Hepatocyte (in vitro differentiated cells): ENCODE results near the gene ZNF804B.

Source experiments
- EZH2phosphoT487 ChIP-seq: fragments of 200-600 bp; sonication (generic); IDR thresholded peaks from one replicate; pipeline ENCODE4 v1.6.1; 2018; ENCODE audit warnings: antibody characterized with exemption, mild to moderate bottlenecking, low read depth, moderate library complexity; ENCODE audit not compliant: unreplicated experiment, severe bottlenecking
- TF ChIP-seq, protein P1 (sequence below): fragments of 200-600 bp; sonication (generic); IDR thresholded peaks from 2 replicates; pipeline ENCODE4 v1.5.1; 2016; ENCODE audit warnings: antibody characterized with exemption, mild to moderate bottlenecking; ENCODE audit not compliant: poor library complexity

DNA sequence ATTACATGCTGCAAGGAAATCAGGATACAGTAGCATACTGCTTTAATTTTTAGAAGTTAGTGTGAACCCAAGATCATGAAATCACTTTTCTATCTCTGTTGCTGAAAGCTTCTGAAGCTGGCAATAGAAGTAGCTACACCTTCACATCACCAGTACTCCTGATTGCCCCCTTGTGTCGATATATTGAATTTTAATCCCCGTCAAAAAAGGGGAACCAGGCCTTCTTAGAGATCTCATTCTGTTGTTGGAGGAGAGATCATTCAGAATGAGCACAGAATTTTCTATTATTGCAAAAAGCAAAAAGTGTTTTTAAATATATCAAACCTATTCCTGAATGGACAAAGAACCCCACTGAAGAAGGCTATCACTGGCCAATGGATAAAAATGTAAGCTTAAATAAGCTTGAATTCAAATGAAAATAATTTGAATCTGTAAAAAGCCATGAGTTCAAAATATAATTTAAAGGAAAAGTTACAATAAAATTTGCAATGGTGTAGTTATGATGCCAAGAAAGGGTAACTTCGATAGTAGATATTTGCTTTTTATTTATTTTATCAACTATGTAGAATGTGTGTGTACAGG lies 75.7 kb downstream of the ZNF804B start:
- TF ChIP-seq, protein P1, sequence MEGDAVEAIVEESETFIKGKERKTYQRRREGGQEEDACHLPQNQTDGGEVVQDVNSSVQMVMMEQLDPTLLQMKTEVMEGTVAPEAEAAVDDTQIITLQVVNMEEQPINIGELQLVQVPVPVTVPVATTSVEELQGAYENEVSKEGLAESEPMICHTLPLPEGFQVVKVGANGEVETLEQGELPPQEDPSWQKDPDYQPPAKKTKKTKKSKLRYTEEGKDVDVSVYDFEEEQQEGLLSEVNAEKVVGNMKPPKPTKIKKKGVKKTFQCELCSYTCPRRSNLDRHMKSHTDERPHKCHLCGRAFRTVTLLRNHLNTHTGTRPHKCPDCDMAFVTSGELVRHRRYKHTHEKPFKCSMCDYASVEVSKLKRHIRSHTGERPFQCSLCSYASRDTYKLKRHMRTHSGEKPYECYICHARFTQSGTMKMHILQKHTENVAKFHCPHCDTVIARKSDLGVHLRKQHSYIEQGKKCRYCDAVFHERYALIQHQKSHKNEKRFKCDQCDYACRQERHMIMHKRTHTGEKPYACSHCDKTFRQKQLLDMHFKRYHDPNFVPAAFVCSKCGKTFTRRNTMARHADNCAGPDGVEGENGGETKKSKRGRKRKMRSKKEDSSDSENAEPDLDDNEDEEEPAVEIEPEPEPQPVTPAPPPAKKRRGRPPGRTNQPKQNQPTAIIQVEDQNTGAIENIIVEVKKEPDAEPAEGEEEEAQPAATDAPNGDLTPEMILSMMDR: peak; percentile 52
- TF ChIP-seq EZH2phosphoT487: no peak
